GM21825 (cell line): ENCODE data around the gene VSTM4.

Experiments
- ATAC-seq: cut with Tn5 transposase; IDR thresholded peaks from one replicate; pipeline ENCODE4 v1.9.1; 2021; ENCODE audit warnings: mild to moderate bottlenecking, moderate library complexity; ENCODE audit not compliant: unreplicated experiment

VSTM4 gene

GRCh38 chr10:49117376-49118070 lies 2.2 kb upstream of the VSTM4 start:
- ATAC-seq, result no peak

DNA sequence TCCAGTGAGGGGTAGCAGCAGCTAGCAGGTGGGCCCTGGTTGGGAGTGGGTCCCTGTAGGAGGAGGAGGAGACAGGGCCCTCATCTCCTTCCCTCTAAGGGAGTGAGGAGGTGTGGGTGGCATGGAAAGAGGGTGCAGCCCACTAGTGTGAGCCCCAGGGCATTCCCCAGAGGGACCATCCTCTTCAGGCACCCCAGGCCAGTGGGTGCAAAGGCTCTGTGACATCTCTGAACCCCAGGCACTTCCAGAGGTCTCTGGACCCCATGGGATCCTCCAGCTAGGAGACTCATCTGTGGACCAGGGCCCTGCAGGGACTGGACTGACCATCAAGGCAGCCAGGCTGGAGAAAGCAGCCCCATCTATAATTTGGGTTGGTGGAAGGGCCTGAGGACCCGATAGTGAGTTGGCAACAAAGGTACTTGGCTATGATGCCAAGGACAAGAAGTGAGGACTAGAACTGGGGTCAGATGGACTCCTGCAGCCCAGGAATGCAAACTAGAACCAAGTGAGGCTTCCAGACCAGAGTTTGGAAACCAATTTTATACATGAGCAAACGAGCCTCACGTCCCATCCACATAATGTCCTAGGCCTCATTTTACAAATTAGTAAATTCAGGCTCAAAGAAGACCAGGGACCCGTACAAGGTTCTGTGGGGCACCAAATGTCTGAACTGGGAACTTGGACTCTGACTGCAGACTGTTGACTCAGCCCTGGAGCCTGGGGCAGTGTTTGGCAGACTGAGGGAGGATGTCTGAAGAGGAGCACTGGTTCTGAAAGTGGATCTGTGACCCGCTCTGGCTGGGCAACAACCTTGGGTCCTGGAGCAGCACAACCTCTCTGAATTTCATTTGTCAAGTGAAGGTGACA lies 1.4 kb upstream of the VSTM4 start:
- no peak for ATAC-seq

- ATAC-seq, result no peak
Observed at GRCh38 chr10:49115796-49116508, 630 bp upstream of the VSTM4 start.

DNA sequence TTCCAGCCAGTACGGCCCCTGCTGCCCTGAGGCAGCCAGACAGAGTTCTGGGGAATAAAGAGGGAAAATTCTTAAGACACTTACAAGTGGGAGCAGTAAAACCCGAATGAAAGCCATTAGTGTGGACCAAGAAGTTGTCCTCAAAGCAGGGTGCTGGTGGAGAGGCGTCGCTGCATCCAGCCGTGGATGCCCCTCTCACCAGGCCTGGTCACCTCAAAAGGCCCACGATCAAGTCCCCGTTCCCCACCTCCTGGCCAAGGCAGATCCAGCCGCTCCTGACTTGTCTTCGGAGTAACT lies 656 bp downstream of the VSTM4 start:
- ATAC-seq, result no peak

DNA sequence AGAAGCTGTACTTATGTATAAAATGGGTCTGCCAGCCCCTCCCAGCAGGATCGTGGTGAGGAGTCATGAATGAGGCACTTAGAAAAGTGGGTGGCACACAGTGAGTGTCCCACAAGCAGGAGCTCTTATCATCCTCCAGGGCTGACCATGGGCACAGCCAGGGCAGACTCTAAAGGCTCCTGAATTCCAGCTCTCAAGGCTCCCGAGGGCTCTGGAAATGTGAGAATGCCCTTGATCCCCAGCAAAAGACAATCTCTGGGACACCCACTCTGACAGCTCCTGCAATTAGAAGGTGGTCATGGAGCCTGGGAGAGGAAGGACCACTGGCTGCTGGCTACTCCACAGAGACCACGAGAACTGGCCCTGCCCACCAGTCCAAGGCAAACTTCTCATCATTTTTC lies 1.6 kb downstream of the VSTM4 start:
- no peak for ATAC-seq

DNA sequence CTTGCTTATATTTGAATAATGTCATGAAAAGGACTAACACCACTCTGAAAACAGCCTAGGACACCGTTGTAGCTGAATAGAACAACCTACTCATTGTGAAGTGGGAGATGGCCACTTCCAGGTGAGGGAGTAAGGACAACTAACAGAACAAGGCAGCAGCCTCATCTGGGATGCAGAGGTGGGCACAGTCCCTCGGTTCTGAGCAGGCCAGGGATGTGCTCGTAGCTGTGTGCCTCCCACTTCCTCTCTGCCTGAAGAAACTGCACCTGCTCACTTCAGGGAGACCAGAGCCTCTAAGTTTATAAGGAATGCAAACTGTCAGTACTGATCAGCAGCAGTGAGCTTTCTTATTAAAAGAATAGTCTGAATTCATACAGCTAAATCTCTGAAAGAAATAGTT lies 2.5 kb downstream of the VSTM4 start:
- no peak for ATAC-seq

DNA sequence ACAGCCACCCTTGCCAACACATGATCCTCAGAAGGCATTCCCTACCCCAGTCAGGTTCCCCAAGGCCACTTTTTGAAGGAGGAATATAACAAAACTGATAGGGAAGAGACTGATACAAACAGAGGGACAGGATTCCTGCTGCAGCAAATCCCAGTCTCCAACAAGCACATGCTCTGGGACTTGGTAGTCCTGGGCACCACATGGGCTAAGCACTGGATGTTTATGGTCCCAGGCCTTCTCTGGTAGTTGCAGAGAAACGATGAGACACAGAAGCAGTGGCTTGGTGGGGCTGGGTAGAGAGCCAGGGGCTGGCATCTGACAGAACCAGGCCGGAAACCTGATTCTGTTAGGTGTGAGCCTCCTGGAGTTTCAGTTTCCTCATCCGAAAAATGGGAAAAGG lies 3.2 kb downstream of the VSTM4 start:
- ATAC-seq, result no peak

- no peak for ATAC-seq
Observed at GRCh38 chr10:49111320-49111698, 4.0 kb downstream of the VSTM4 start.

DNA sequence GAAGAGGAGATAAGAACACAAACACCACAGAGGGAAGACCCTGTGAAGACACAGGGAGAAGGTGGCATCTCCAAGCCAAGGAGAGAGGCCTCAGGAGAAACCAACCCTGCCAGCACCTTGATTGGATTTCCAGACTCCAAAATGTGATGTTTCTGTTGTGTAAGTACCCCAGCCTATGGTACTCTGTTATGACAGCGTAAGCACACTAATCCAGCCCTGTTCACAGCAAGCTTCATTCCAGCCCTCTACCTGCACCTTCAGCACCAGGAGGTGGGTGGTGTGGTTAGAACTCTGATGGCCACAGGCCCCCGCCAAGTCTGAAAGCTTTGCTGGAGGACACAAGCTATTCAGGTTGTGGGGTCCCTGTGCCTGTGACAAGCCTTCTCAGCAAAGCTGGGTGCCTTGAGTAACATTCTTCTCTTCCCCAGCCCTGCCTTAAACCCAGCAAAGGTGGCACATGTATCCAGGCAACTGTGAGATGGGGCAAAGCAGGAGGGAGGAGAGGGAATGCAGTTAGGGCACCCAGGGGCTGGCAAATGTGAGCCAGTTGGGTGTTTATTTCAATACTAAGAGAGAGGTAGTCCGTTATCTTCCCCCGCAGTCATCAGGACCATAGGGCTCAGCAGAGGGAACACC lies 4.5 kb downstream of the VSTM4 start:
- no peak for ATAC-seq

- ATAC-seq, result no peak
Observed at GRCh38 chr10:49109669-49110340, 5.5 kb downstream of the VSTM4 start.

DNA sequence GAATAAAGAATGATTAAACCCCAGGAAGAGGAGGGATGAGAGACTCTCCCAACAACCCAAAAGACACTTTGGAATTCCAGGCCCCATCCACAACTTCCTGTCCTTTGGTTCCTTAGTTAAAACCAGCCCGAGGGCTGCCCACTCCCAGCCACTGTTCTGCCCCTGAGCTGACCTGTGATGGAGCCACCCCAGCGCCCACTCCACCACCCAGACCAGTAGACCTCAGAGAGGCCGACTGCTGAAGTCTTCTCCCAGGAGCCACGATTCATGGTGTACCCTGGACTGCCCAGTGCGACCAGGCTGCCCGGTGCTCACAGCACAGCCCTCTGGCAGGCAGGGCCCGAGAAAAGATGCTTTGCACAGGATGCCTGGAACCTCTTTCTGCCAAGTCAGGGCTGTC lies 6.7 kb downstream of the VSTM4 start:
- no peak for ATAC-seq

- no peak for ATAC-seq
Observed at GRCh38 chr10:49107887-49108267, 7.4 kb downstream of the VSTM4 start.

DNA sequence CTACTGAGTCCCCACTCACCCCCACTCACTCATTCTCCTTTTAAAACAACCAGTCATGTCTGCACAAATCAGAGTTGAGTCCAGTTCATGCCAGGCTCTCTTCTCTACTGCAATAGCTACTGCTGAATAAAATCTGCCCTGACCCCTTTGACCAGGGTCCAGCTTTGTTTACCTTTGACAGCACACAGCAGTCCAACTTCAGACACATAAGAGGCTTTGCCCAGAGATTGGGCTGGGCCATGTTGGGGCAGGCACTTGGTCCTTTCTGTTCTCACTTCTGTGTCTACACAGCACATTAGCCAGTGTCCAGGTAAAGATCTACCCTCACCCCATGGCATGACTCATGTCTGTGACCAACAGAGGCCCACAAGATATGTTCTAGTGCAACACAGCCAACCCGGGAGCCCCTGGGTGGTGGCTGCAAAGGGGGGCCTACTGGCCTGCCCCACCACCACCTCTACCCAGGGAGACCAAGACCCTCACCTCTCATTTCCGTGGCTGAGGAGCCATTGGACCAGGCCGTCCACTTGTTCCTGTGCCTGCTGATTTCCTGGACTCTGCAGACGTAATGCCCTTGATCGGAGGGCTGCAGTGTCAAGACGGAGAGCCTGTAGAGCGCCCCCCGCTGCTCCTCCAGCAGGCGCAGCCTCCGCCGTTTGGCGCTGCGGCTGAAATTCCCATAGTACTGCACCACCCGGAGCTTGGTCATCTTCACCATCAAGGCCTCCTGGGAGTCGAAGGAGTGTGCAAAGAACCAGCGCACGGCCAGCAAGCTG lies 8.0 kb downstream of the VSTM4 start:
- ATAC-seq, result no peak

DNA sequence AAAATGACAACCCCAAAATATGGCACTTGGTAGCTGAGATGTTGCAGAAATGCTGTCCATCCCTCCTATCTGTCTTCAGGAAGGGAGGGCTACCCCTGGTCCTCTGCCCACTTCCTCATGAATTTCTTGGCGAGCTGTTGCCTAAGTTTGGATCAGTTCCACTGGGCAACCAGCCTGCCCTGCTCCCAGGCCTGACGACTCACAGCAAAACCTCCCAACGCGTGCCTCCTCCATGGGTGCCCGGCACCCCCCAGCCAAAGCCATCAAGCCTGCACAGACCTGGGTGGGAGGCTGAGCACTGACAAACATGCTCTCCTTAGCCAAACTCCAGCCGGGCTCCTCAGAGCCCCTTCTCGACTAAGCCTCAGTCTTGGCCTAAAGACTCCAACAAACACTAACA lies 8.9 kb downstream of the VSTM4 start:
- ATAC-seq, result no peak

GRCh38 chr10:49105076-49105475 lies 10.2 kb downstream of the VSTM4 start:
- no peak for ATAC-seq

DNA sequence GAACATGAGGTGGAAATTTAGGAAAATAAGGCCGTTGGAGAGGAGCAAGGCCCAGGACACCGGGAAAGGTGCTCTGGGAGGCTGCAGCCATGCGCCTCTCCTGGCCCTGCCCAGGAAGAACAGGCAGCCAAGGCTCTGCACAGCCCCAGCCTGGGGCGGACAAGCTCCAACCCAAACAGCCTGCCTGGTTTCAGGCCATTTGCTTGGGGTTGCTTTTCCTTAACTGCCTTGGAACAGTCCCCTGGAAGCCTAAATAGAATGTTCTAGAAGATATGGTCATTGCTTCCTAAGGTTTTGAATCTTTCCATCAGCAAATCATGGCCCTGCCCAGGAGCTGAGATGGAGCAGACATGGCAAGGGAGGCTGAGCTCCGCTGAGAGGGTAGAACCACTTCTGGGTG lies 11.0 kb downstream of the VSTM4 start:
- no peak for ATAC-seq

DNA sequence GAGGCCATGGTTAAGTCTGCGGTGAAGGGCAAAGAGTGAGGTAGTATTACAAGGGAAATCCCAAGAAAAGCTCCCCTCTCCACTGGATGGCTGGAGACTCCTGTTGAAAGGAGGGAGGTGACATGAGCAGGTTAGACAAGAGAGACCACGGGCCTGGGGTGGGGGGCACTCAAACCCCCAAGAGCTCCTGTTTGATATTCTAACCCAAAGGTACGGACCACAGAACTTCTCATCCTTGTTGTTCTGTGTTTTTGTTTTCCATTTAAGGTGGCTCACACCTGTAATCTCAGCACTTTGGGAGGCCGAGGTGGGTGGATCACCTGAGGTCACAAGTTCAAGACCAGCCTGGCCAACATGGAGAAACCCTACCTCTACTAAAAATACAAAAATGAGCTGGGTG lies 11.6 kb downstream of the VSTM4 start:
- ATAC-seq, result no peak

GRCh38 chr10:49099046-49099445 lies 16.3 kb downstream of the VSTM4 start:
- no peak for ATAC-seq

DNA sequence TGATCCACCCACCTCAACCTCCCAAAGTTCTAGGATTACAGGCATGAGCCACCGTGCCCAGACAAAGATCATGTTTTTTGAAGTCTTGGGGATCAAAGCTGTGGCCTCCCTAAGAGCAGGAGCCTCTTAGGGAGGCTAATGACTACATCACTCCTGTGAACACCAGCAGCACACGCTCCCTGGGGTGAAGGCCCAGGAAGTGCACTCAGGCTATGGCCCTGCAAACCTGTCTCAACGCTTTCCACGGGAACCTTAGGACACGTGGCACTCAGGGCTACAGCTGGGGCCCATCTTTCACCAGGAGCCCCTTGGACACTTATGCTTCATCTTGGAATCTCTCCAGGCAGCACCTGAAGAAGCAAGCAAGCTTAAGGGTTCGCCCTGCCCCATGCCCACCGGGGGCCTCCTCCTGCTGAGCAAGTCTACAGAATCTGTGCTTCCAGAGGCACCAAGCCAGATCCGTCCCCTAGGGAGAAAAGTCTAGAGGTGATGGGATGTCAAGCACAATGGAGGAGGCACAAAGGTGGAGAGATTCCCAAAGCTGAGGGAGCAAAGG lies 18.4 kb downstream of the VSTM4 start:
- no peak for ATAC-seq

- no peak for ATAC-seq
Observed at GRCh38 chr10:49094646-49095045, 20.7 kb downstream of the VSTM4 start.
